Measurements from ENCODE around the gene ACTRT3.

Gene ACTRT3

DNA sequence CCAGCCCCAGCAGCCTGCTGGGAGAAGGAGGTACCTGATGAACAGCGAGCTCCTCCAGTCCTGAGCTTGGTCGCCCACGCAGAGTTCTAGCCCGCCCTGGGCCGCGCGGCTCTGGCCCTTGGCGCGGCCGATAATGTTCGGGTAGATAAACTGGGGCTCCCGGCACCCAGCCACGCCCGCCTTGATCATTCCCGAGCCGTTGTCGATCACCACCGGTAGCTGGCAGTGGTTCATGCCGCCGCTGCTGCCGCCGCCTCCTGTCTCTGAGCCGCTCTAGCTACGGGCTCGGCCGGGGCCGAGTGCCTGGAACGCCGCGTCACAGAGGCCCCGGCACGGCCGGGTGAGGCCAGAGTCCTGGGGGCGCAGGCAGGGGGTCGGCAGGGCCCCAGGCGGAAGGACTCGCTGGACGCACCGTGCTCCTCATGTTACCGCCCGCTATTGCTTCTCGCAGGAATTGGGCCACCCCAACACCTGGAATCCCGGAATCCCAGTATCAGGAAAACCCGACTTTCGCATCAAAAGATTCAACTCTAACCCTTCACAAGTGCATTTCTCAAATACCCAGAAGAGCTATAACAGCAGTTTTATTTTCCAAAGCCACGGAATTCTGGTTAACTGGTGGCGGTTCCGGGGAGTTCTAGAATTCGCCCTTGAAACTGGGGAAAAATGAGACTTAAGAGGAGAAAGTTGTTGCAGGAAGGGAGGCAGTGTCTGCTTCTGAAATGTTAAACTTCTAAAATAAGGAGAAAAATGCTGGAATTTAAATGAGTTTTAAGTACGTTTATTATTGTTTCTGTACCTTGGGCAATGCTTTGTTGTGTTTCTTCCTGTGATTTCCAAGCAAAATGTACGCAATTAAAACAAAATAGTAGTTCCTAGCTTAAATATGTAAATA lies at the start of gene ACTRT3:
Gene ACTRT3 (minus strand): TSS at position 275 of the 895 bp plus-strand sequence. CDS start 41 bp downstream, at position 234.
- Histone ChIP-seq H3K4me3 (ENCODE audit: low read length) (peak within 1 kb of the TSS; percentile 90), H3K36me3 (ENCODE audit: control insufficient read depth, insufficient read depth, low read length, severe bottlenecking) (peaks cover 3% of the 10 kb centered on the region), H3K9me3 (ENCODE audit: control insufficient read depth, low read length) (no peaks in the 10 kb centered on the region), H3K27me3 (replicated peaks; ENCODE audit: control insufficient read depth, insufficient read depth, low read length) (no peaks in the 10 kb centered on the region), H3K4me1 (ENCODE audit: control insufficient read depth, insufficient read depth, low read length) (peaks cover 14% of the 10 kb centered on the region), H3K9ac (ENCODE audit: low read length) (peak within 1 kb of the TSS; percentile 95)
- DNase-seq (ENCODE audit: low read depth), result peak; percentile 79

GRCh38 chr3:169818316-169818715 lies 49.0 kb upstream of the ACTRT3 start:
- no peak overlapping the region for H3K9ac ChIP-seq (ENCODE audit: low read length)
- no peak overlapping the region for H3K4me3 ChIP-seq (ENCODE audit: low read length)
- peaks cover 12% of the 10 kb centered on the region for H3K9me3 ChIP-seq (ENCODE audit: control insufficient read depth, low read length)
- peaks cover 4% of the 10 kb centered on the region for H3K4me1 ChIP-seq (ENCODE audit: control insufficient read depth, insufficient read depth, low read length)
- H3K36me3 ChIP-seq (ENCODE audit: control insufficient read depth, insufficient read depth, low read length, severe bottlenecking), result no peaks in the 10 kb centered on the region
- peak; percentile 51 for DNase-seq (ENCODE audit: low read depth)
- H3K27me3 ChIP-seq (replicated peaks; ENCODE audit: control insufficient read depth, insufficient read depth, low read length), result no peaks in the 10 kb centered on the region

GRCh38 chr3:169815590-169816150 lies 46.3 kb upstream of the ACTRT3 start:
- Histone ChIP-seq H3K9ac (ENCODE audit: low read length) (no peak overlapping the region), H3K4me3 (ENCODE audit: low read length) (no peak overlapping the region), H3K4me1 (ENCODE audit: control insufficient read depth, insufficient read depth, low read length) (peaks cover 20% of the 10 kb centered on the region), H3K9me3 (ENCODE audit: control insufficient read depth, low read length) (peaks cover 12% of the 10 kb centered on the region), H3K36me3 (ENCODE audit: control insufficient read depth, insufficient read depth, low read length, severe bottlenecking) (no peaks in the 10 kb centered on the region), H3K27me3 (replicated peaks; ENCODE audit: control insufficient read depth, insufficient read depth, low read length) (no peaks in the 10 kb centered on the region)
- DNase-seq (ENCODE audit: low read depth), result no peak

GRCh38 chr3:169813757-169814517 lies 44.6 kb upstream of the ACTRT3 start:
- Histone ChIP-seq H3K27me3 (replicated peaks; ENCODE audit: control insufficient read depth, insufficient read depth, low read length) (no peaks in the 10 kb centered on the region), H3K4me1 (ENCODE audit: control insufficient read depth, insufficient read depth, low read length) (peaks cover 20% of the 10 kb centered on the region), H3K9me3 (ENCODE audit: control insufficient read depth, low read length) (peaks cover 12% of the 10 kb centered on the region), H3K36me3 (ENCODE audit: control insufficient read depth, insufficient read depth, low read length, severe bottlenecking) (no peaks in the 10 kb centered on the region), H3K9ac (ENCODE audit: low read length) (peak overlapping the region; percentile 79), H3K4me3 (ENCODE audit: low read length) (peak overlapping the region; percentile 79)
- DNase-seq (ENCODE audit: low read depth), result no peak

DNA sequence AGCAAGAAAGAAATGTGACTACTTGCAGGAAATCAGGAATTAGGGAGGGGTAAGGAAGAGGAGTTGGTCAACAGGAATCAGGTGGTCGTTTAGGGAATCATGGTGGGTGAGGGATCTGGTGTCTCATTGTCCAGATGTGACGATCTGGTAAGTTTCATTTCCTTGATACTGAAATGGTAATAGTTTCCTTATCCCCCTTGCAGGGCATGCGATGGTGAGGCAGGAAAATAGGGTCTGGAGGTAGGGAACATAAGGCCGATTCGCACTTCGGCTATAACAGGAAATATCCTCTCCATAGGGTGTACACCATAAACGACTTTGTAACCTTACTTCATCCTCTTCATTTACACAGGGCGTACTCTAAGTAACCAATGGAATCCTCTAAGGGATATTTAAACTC lies 43.9 kb upstream of the ACTRT3 start:
- Histone ChIP-seq H3K4me3 (ENCODE audit: low read length) (peak overlapping the region; percentile 79), H3K9ac (ENCODE audit: low read length) (peak overlapping the region; percentile 79), H3K9me3 (ENCODE audit: control insufficient read depth, low read length) (peaks cover 12% of the 10 kb centered on the region), H3K36me3 (ENCODE audit: control insufficient read depth, insufficient read depth, low read length, severe bottlenecking) (no peaks in the 10 kb centered on the region), H3K4me1 (ENCODE audit: control insufficient read depth, insufficient read depth, low read length) (peaks cover 20% of the 10 kb centered on the region), H3K27me3 (replicated peaks; ENCODE audit: control insufficient read depth, insufficient read depth, low read length) (no peaks in the 10 kb centered on the region)
- DNase-seq (ENCODE audit: low read depth), result no peak

GRCh38 chr3:169812332-169813235 lies 43.2 kb upstream of the ACTRT3 start, which contains the start of the genes LRRC34 and LRRIQ4:
Gene LRRC34 (minus strand): TSS chr3:169812904. CDS start chr3:169812548, 356 bp downstream.
Gene LRRIQ4 (plus strand): TSS chr3:169812870. CDS start chr3:169821922, 9,052 bp downstream.
- Histone ChIP-seq H3K4me3 (ENCODE audit: low read length) (peak within 1 kb of the TSS; percentile 79), H3K9me3 (ENCODE audit: control insufficient read depth, low read length) (peaks cover 12% of the 10 kb centered on the region), H3K4me1 (ENCODE audit: control insufficient read depth, insufficient read depth, low read length) (peaks cover 20% of the 10 kb centered on the region), H3K9ac (ENCODE audit: low read length) (peak within 1 kb of the TSS; percentile 79), H3K27me3 (replicated peaks; ENCODE audit: control insufficient read depth, insufficient read depth, low read length) (no peaks in the 10 kb centered on the region), H3K36me3 (ENCODE audit: control insufficient read depth, insufficient read depth, low read length, severe bottlenecking) (no peaks in the 10 kb centered on the region)
- peak; percentile 84 for DNase-seq (ENCODE audit: low read depth)

- Histone ChIP-seq H3K4me1 (ENCODE audit: control insufficient read depth, insufficient read depth, low read length) (peaks cover 20% of the 10 kb centered on the region), H3K9me3 (ENCODE audit: control insufficient read depth, low read length) (peaks cover 12% of the 10 kb centered on the region)
- peak; percentile 78 for DNase-seq (ENCODE audit: low read depth)
These were observed 42.4 kb upstream of the ACTRT3 start for GRCh38 chr3:169811631-169812331.

DNA sequence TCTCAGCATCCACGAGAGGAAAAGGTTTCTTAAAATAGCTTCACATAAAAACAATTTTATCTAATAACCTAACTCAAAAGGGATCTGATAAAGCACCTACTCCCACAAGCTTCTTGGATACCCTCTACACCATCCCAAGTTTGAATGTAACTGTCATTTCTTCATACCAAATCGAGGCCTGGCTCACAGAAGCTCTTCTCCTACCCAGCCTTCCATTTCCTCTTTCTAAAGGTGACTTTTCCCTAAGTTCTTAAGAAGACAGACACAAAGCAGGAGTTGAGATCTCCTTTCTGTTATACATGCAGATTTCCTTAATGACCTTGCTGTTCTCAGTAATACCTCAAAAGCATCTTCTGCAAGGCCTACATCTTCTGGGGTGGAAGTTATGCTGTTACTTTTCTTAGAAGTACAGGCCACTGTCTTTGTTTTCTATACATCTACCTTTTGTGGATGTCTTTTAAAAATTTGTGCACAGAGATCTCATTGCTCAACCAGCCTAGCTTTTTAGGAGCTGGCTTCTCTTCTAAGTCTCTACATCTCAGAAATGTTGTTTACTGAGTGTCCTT lies 40.0 kb upstream of the ACTRT3 start:
- H3K27me3 ChIP-seq (replicated peaks; ENCODE audit: control insufficient read depth, insufficient read depth, low read length), result no peaks in the 10 kb centered on the region
- H3K9me3 ChIP-seq (ENCODE audit: control insufficient read depth, low read length), result no peaks in the 10 kb centered on the region
- peaks cover 20% of the 10 kb centered on the region for H3K4me1 ChIP-seq (ENCODE audit: control insufficient read depth, insufficient read depth, low read length)
- no peak overlapping the region for H3K9ac ChIP-seq (ENCODE audit: low read length)
- no peak for DNase-seq (ENCODE audit: low read depth)
- H3K36me3 ChIP-seq (ENCODE audit: control insufficient read depth, insufficient read depth, low read length, severe bottlenecking), result peaks cover 5% of the 10 kb centered on the region
- no peak overlapping the region for H3K4me3 ChIP-seq (ENCODE audit: low read length)

More at GRCh38 chr3:169811631-169812331, 42.4 kb upstream of the ACTRT3 start:
- Histone ChIP-seq H3K36me3 (ENCODE audit: control insufficient read depth, insufficient read depth, low read length, severe bottlenecking) (peaks cover 3% of the 10 kb centered on the region), H3K9ac (ENCODE audit: low read length) (peak overlapping the region; percentile 79), H3K4me3 (ENCODE audit: low read length) (peak overlapping the region; percentile 79), H3K27me3 (replicated peaks; ENCODE audit: control insufficient read depth, insufficient read depth, low read length) (no peaks in the 10 kb centered on the region)

DNA sequence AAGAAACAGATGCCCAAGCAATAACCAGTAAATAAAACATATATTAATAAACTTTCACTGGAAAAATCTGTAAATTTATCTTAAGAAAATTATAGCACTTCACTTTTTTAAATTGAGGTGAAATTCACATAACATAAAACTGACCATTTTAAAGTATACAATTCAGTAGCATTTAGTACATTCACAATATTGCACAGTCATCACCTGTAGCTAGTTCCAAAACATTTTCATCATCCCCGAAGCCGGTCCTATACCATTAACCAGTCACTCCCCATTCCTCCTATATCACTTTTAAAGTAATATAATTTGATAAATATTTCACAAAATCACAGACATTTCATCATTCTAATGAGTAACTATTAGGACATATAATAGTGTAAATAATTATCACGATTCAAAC lies 35.3 kb upstream of the ACTRT3 start:
- DNase-seq (ENCODE audit: low read depth), result no peak
- H3K9ac ChIP-seq (ENCODE audit: low read length), result no peak overlapping the region
- H3K9me3 ChIP-seq (ENCODE audit: control insufficient read depth, low read length), result no peaks in the 10 kb centered on the region
- H3K4me1 ChIP-seq (ENCODE audit: control insufficient read depth, insufficient read depth, low read length), result no peaks in the 10 kb centered on the region
- peaks cover 30% of the 10 kb centered on the region for H3K36me3 ChIP-seq (ENCODE audit: control insufficient read depth, insufficient read depth, low read length, severe bottlenecking)
- no peak overlapping the region for H3K4me3 ChIP-seq (ENCODE audit: low read length)
- H3K27me3 ChIP-seq (replicated peaks; ENCODE audit: control insufficient read depth, insufficient read depth, low read length), result no peaks in the 10 kb centered on the region

GRCh38 chr3:169792359-169792758 lies 23.0 kb upstream of the ACTRT3 start:
- Histone ChIP-seq H3K9me3 (ENCODE audit: control insufficient read depth, low read length) (no peaks in the 10 kb centered on the region), H3K4me3 (ENCODE audit: low read length) (no peak overlapping the region), H3K36me3 (ENCODE audit: control insufficient read depth, insufficient read depth, low read length, severe bottlenecking) (peaks cover 39% of the 10 kb centered on the region), H3K4me1 (ENCODE audit: control insufficient read depth, insufficient read depth, low read length) (no peaks in the 10 kb centered on the region), H3K27me3 (replicated peaks; ENCODE audit: control insufficient read depth, insufficient read depth, low read length) (no peaks in the 10 kb centered on the region), H3K9ac (ENCODE audit: low read length) (no peak overlapping the region)
- DNase-seq (ENCODE audit: low read depth), result no peak

All from adipocyte (in vitro differentiated cells).